NT2/D1 (cell line): ENCODE measurements around the gene CDK14.

ENCODE experiments used
- SUZ12 ChIP-seq: IDR thresholded peaks from 2 replicates; pipeline ENCODE4 v1.6.1; 2011; ENCODE audit not compliant: insufficient read length, insufficient read depth; ENCODE audit errors: extremely low read depth
- YY1 ChIP-seq: IDR thresholded peaks from 2 replicates; pipeline ENCODE4 v1.6.1; 2011; ENCODE audit not compliant: insufficient read length, insufficient read depth

DNA sequence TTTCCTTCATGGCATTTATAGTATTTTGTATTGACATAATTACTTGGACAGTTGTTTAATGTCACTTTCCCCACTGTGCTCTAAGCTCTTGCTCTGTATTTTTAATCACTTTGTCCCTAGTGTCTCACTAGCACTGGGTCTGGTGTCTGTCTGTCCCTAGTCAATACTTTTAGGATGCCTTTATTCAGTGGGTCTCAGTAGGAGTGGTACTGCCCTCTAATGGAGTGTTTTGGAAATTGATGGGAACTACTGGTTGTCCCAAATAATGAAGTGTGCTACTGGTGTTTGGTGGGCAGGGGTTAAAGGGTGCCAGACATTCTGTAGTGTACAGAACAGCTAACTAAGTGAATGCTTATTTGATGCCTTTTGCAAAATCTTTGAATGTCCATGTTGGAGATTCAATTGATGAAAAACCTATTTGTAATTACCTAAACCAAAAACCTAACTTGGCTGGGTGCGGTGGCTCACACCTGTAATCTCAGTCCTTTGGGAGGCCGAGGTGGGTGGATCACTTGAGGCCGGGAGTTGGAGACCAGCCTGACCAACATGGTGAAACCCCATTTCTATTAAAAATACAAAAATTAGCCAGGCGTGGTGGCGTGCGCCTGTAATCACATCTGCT, 33.3 kb downstream of the CDK14 start:
- TF ChIP-seq SUZ12 = no peak
- no peak for TF ChIP-seq YY1
